ENCODE data around the gene HAGHL.

DNA sequence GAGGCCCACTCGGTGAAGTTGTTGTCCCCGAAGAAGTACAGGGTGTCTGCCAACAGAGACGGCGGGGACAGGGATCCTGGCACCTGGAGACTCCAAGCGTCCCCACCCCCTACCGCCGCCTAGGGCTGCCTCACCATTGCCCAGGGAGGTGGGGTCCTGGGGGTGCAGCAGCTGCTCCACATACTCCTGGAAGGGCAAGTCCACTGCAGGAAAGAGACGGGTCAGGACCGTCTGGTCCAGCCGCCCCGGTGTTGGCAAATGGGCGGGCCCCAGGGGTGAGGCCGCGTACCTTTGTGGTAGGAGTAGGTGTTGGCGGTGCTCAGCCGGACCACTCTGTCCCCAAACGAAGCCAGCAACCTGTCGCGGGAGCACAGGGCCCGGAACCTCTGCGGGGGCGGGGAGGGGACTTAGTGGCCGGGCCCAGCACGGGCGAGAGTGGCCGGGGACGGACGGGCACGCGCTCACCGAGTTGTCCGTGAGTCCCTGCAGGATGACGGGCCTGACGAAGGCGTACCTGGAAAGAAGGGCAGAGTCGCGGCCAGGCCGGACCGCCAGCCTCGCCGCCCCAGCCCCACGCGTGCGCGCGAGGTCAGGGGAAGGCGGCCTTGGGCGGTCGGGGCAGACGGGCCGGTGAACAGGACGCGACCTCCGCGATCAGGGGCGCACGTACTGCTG is 43.4 kb upstream of the HAGHL start:
- TF ChIP-seq EZH2 (IDR thresholded peaks at IDR 0.05; ENCODE audit: borderline replicate concordance, low read length): no peak
- TF ChIP-seq, protein P1, sequence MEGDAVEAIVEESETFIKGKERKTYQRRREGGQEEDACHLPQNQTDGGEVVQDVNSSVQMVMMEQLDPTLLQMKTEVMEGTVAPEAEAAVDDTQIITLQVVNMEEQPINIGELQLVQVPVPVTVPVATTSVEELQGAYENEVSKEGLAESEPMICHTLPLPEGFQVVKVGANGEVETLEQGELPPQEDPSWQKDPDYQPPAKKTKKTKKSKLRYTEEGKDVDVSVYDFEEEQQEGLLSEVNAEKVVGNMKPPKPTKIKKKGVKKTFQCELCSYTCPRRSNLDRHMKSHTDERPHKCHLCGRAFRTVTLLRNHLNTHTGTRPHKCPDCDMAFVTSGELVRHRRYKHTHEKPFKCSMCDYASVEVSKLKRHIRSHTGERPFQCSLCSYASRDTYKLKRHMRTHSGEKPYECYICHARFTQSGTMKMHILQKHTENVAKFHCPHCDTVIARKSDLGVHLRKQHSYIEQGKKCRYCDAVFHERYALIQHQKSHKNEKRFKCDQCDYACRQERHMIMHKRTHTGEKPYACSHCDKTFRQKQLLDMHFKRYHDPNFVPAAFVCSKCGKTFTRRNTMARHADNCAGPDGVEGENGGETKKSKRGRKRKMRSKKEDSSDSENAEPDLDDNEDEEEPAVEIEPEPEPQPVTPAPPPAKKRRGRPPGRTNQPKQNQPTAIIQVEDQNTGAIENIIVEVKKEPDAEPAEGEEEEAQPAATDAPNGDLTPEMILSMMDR (IDR thresholded peaks at IDR 0.05; ENCODE audit: low read length): no peak

Data from OCI-LY1 (cell line).